Neural cell (in vitro differentiated cells): ENCODE results near the gene WDR26. TPM values are rescaled to one million over a fixed set of nuclear protein-coding genes. Genes with fewer than 3 reads are reported as not detected.

ENCODE experiments used
- H2AFZ ChIP-seq: fragments of 200-600, 300-800 bp; sonication (generic), shearing (Covaris generic); 2 replicates; pipeline ENCODE4 v1.6.0; 2014; ENCODE audit warnings: low read depth, mild to moderate bottlenecking, antibody characterized with exemption, low read length, moderate library complexity
- H3F3A ChIP-seq: fragments of 200-600 bp; shearing (Covaris generic); 2 replicates; pipeline ENCODE4 v1.6.1; 2016; ENCODE audit warnings: mild to moderate bottlenecking, moderate library complexity, mixed read lengths, antibody characterized with exemption, low read length; ENCODE audit not compliant: insufficient read depth, poor library complexity, severe bottlenecking
- H3K27ac ChIP-seq: fragments of 200-600, 300-800 bp; sonication (generic), shearing (Covaris generic); 2 replicates; pipeline ENCODE4 v1.5.1; 2014; ENCODE audit warnings: mild to moderate bottlenecking, low read length, moderate library complexity
- H3K27me3 ChIP-seq: fragments of 300-800, 200-600 bp; sonication (generic), shearing (Covaris generic); 2 replicates; pipeline ENCODE4 v1.6.0; 2014; ENCODE audit warnings: mild to moderate bottlenecking, low read depth, low read length, moderate library complexity; ENCODE audit not compliant: insufficient read depth
- H3K36me3 ChIP-seq: fragments of 300-800, 200-600 bp; sonication (generic), shearing (Covaris generic); 2 replicates; pipeline ENCODE4 v1.5.1; 2014; ENCODE audit warnings: mild to moderate bottlenecking, antibody characterized with exemption, low read length, moderate library complexity; ENCODE audit not compliant: insufficient read depth
- H3K4me2 ChIP-seq: fragments of 300-800, 200-600 bp; sonication (generic), shearing (Covaris generic); 2 replicates; pipeline ENCODE4 v1.6.0; 2014; ENCODE audit warnings: mild to moderate bottlenecking, low read length
- H3K4me3 ChIP-seq: fragments of 300-800, 200-600 bp; sonication (generic), shearing (Covaris generic); 2 replicates; pipeline ENCODE4 v1.5.1; 2014; ENCODE audit warnings: mild to moderate bottlenecking, low read length, moderate library complexity
- H3K79me2 ChIP-seq: fragments of 200-600 bp; shearing (Covaris generic); replicated peaks from 2 replicates; pipeline ENCODE4 v1.6.0; 2014; ENCODE audit warnings: mild to moderate bottlenecking, low read length, moderate library complexity; ENCODE audit not compliant: insufficient read depth
- H3K9ac ChIP-seq: fragments of 300-800, 200-600 bp; sonication (generic), shearing (Covaris generic); 2 replicates; pipeline ENCODE4 v1.6.1; 2016; ENCODE audit warnings: mild to moderate bottlenecking, low read length, mixed read lengths
- H3K9me2 ChIP-seq: fragments of 200-600 bp; shearing (Covaris generic); 2 replicates; pipeline ENCODE4 v1.6.1; 2016; ENCODE audit warnings: mild to moderate bottlenecking, low read length, mixed read lengths; ENCODE audit not compliant: insufficient read depth
- H3K9me3 ChIP-seq: fragments of 200-600, 300-800 bp; sonication (generic), shearing (Covaris generic); 2 replicates; pipeline ENCODE4 v1.6.1; 2016; ENCODE audit warnings: mild to moderate bottlenecking, mixed run types, low read length, moderate library complexity, mixed read lengths
- H4K20me1 ChIP-seq: fragments of 200-600 bp; shearing (Covaris generic); 2 replicates; pipeline ENCODE4 v1.6.1; 2016; ENCODE audit warnings: mild to moderate bottlenecking, mixed run types; ENCODE audit not compliant: insufficient read depth
- CTCF ChIP-seq: fragments of 450-650 bp; IDR thresholded peaks from 2 replicates; pipeline ENCODE4 v1.5.1; 2014; ENCODE audit warnings: antibody characterized with exemption, mild to moderate bottlenecking, moderate library complexity; ENCODE audit not compliant: poor library complexity, severe bottlenecking
- EP300 ChIP-seq: fragments of 450-650 bp; conservative IDR thresholded peaks from 2 replicates; pipeline ENCODE4 v1.6.1; 2014; ENCODE audit warnings: antibody characterized with exemption, mild to moderate bottlenecking, moderate library complexity; ENCODE audit not compliant: poor library complexity, severe bottlenecking
- EZH2 ChIP-seq: fragments of 200-600, 300-800 bp; shearing (Covaris generic), sonication (generic); IDR thresholded peaks from 2 replicates; pipeline ENCODE4 v1.6.1; 2014; ENCODE audit warnings: antibody characterized with exemption, low read length, borderline replicate concordance, mild to moderate bottlenecking; ENCODE audit not compliant: insufficient read depth, poor library complexity, severe bottlenecking
- MXI1 ChIP-seq: fragments of 450-650 bp; conservative IDR thresholded peaks from 2 replicates; pipeline ENCODE4 v1.6.1; 2014; ENCODE audit warnings: antibody characterized with exemption, mild to moderate bottlenecking; ENCODE audit not compliant: poor library complexity, severe bottlenecking
- POLR2AphosphoS5 ChIP-seq: IDR thresholded peaks from 2 replicates; pipeline ENCODE4 v1.6.1; 2012
- RAD21 ChIP-seq: fragments of 450-650 bp; conservative IDR thresholded peaks from 2 replicates; pipeline ENCODE4 v1.6.1; 2014; ENCODE audit warnings: antibody characterized with exemption, mild to moderate bottlenecking, moderate library complexity
- REST ChIP-seq: IDR thresholded peaks from 2 replicates; pipeline ENCODE4 v1.6.1; 2012; ENCODE audit warnings: borderline replicate concordance
- SMC3 ChIP-seq: fragments of 450-650 bp; conservative IDR thresholded peaks from 2 replicates; pipeline ENCODE4 v1.6.1; 2014; ENCODE audit warnings: antibody characterized with exemption, mild to moderate bottlenecking, moderate library complexity; ENCODE audit not compliant: poor library complexity
- TAF1 ChIP-seq: IDR thresholded peaks from 2 replicates; pipeline ENCODE4 v1.6.1; 2012; ENCODE audit warnings: low read depth
- polyA plus RNA-seq: library from polyadenylated mRNA; depleted of rRNA; stranded (reverse); fragments of >200 nt; gene quantifications from 2 replicates; pipeline ENCODE4 v1.2.3, GENCODE V29; 2014

WDR26 gene
- polyA plus RNA-seq, 1 donor from 2014 or later, result 89.6 TPM

GRCh38 chr1:224390517-224390916, 44.1 kb downstream of the WDR26 start:
- H2AFZ ChIP-seq, result no peak overlapping the region
- TF ChIP-seq REST, result no peak
- no peak for TF ChIP-seq CTCF
- TF ChIP-seq RAD21, result no peak
- no peak for TF ChIP-seq TAF1
- no peak for TF ChIP-seq EZH2
- TF ChIP-seq EP300, result no peak
- no peak for TF ChIP-seq POLR2AphosphoS5
- TF ChIP-seq SMC3, result no peak
- no peak for TF ChIP-seq MXI1
- no peaks in the 10 kb centered on the region for H3K9me3 ChIP-seq
- H4K20me1 ChIP-seq, result no peaks in the 10 kb centered on the region
- no peaks in the 10 kb centered on the region for H3K79me2 ChIP-seq
- no peak overlapping the region for H3K4me3 ChIP-seq
- H3F3A ChIP-seq, result no peaks in the 10 kb centered on the region
- H3K9ac ChIP-seq, result no peak overlapping the region
- H3K36me3 ChIP-seq, result peaks cover 18% of the 10 kb centered on the region
- no peaks in the 10 kb centered on the region for H3K9me2 ChIP-seq
- no peak overlapping the region for H3K27ac ChIP-seq
- no peaks in the 10 kb centered on the region for H3K27me3 ChIP-seq
- no peak overlapping the region for H3K4me2 ChIP-seq

DNA sequence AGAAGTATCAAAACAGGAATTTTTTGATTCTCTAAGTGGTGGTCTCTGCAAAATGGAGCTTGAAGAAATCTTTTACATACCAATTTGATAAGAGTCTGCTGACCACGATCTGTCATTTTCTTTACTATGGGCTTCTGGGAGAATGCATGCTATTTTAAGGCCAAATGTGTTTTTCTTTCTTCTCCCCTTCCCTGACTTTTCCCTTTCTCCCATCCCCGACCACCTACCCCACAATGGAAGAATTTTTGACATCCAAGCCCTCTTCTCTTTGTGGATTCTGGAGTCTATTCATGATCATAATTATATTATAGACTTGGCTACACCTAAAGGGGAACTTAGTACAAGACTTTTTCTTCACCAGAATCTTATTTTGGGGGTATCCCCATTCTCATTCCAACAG, 46.7 kb downstream of the WDR26 start:
- H3K27me3 ChIP-seq, result no peaks in the 10 kb centered on the region
- H3K9me2 ChIP-seq, result no peaks in the 10 kb centered on the region
- no peaks in the 10 kb centered on the region for H3K79me2 ChIP-seq
- peaks cover 9% of the 10 kb centered on the region for H3K36me3 ChIP-seq
- no peaks in the 10 kb centered on the region for H3F3A ChIP-seq
- H3K27ac ChIP-seq, result no peak overlapping the region
- H3K4me2 ChIP-seq, result no peak overlapping the region
- no peaks in the 10 kb centered on the region for H4K20me1 ChIP-seq
- H2AFZ ChIP-seq, result no peak overlapping the region
- no peak overlapping the region for H3K4me3 ChIP-seq
- no peak overlapping the region for H3K9ac ChIP-seq
- H3K9me3 ChIP-seq, result no peaks in the 10 kb centered on the region
- no peak for TF ChIP-seq CTCF
- no peak for TF ChIP-seq RAD21
- no peak for TF ChIP-seq SMC3
- no peak for TF ChIP-seq TAF1
- TF ChIP-seq POLR2AphosphoS5, result no peak
- no peak for TF ChIP-seq EZH2
- TF ChIP-seq MXI1, result no peak
- TF ChIP-seq EP300, result no peak
